Body of pancreas (tissue), 4 donors: Measurements from ENCODE around the gene FRMD5. TPM values are rescaled to one million over a fixed set of nuclear protein-coding genes. Genes with fewer than 3 reads are reported as not detected.

Source experiments
- ATAC-seq: fragments of 150-250 bp; one replicate; pipeline ENCODE4 v1.9.1; 2016
- DNase-seq, 4 donors: peaks; one replicate each; pipeline ENCODE4 v3.0.0-alpha.2; 2019
- H3K27ac ChIP-seq, 4 donors: fragments of 200-600 bp; sonication (generic); 1 replicate in 3 of 4; 2 replicates in 1 of 4; pipeline versions ENCODE4 v1.5.1 to v1.6.1; 2016 to 2019; ENCODE audit warnings: mild to moderate bottlenecking in 1 of 4, mixed read lengths in 1 of 4, moderate library complexity in 1 of 4
- H3K27me3 ChIP-seq, 2 donors: fragments of 200-600 bp; sonication (generic); one replicate each; pipeline ENCODE4 v1.6.0; 2016; ENCODE audit warnings: mild to moderate bottlenecking in 1 of 2
- H3K36me3 ChIP-seq, 2 donors: fragments of 200-600 bp; sonication (generic); replicated peaks in 1 of 2; 2 replicates each; pipeline ENCODE4 v1.5.1; 2016; ENCODE audit warnings: low read depth in 2 of 2; ENCODE audit not compliant: insufficient read depth in 1 of 2
- H3K4me1 ChIP-seq: fragments of 200-600 bp; sonication (generic); one replicate; pipeline ENCODE4 v1.6.0; 2016
- H3K4me3 ChIP-seq, 2 donors: fragments of 200-600 bp; sonication (generic); 1 replicate in 1 of 2; 2 replicates in 1 of 2; pipeline ENCODE4 v1.5.1; 2016 to 2019
- H3K9me3 ChIP-seq, 3 donors: fragments of 200-600 bp; sonication (generic); 1 replicate in 2 of 3; 2 replicates in 1 of 3; pipeline ENCODE4 v1.5.1; 2016
- CTCF ChIP-seq, 7 experiments: fragments of 450-650 bp in 4 of 7; fragments of 200-600 bp in 3 of 7; sonication (generic) in 3 of 7; IDR thresholded peaks; one replicate each; pipeline ENCODE4 v1.5.1; 2016 to 2019; ENCODE audit warnings: antibody characterized with exemption in 7 of 7
- POLR2A ChIP-seq, 3 donors: fragments of 450-650 bp; IDR thresholded peaks; one replicate each; pipeline ENCODE4 v1.6.1; 2016; ENCODE audit warnings: antibody characterized with exemption in 3 of 3, mild to moderate bottlenecking in 2 of 3
- WGBS, 2 donors: methylation state at CpG; one replicate each; pipeline ENCODE4 v1.1.5; 2017; 5-methylcytosine and 5-hydroxymethylcytosine counted together
- intact Hi-C: fragments of 100-400 bp; cut with DNase I; formaldehyde crosslinking; loops from one replicate; pipeline ENCODE4 v1.15.1; 2023
- total RNA-seq, 2 donors: library from RNA; depleted of rRNA; stranded (reverse); fragments of >200 nt; gene quantifications; one replicate each; pipeline ENCODE4 v1.1.0, GENCODE V29; 2016

The FRMD5 gene
- total RNA-seq, 2 donors from 2014 or later: 1.3 TPM; not detected in 1

DNA sequence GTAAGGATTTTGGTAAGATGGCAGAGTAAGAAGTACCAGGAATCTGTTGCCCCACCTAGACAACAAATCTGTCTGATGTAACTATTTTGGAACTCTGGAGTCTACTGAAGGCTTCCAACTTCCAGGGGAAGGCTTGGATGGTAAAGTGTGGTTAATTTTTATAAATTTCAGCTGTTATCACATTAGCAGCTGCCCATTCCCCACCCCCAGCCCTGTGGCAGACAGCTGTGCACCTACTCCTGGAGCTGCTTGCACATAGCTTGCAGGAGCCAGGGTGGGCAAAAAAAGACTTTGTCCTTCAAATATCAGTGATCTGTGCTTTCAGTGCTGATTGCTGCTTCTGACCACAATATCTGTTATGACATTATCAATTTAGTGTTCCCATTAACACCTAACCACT lies 47.4 kb downstream of the FRMD5 start:
- Histone ChIP-seq H3K4me1 (no peaks in the 10 kb centered on the region), H3K27me3 (no peaks in the 10 kb centered on the region), H3K36me3 (no peaks in the 10 kb centered on the region), H3K27ac (no peak overlapping the region), H3K4me3 (no peak overlapping the region), H3K9me3 (no peaks in the 10 kb centered on the region)
- intact Hi-C loops: no loop called here
- TF ChIP-seq CTCF (IDR thresholded peaks at IDR 0.05) (no peak), POLR2A (IDR thresholded peaks at IDR 0.05) (no peak)
- DNase-seq (no peak), ATAC-seq (no peak)

- H3K4me3 ChIP-seq: no peak overlapping the region
- no peaks in the 10 kb centered on the region for H3K9me3 ChIP-seq
- 33 to 38% methylated on average over 3 of the region's 3 CpGs for WGBS, 2 donors
- TF ChIP-seq POLR2A (IDR thresholded peaks at IDR 0.05) (no peak), CTCF (IDR thresholded peaks at IDR 0.05) (no peak)
- H3K27ac ChIP-seq: no peak overlapping the region
- no peak for ATAC-seq
- H3K36me3 ChIP-seq: no peaks in the 10 kb centered on the region
- H3K27me3 ChIP-seq: no peaks in the 10 kb centered on the region
- intact Hi-C loops: no loop called here
- no peak for DNase-seq
- H3K4me1 ChIP-seq: no peaks in the 10 kb centered on the region
Measured at GRCh38 chr15:44145495-44145894, 49.6 kb downstream of the FRMD5 start.

GRCh38 chr15:44144992-44145391 lies 50.1 kb downstream of the FRMD5 start:
- no peak for ATAC-seq
- intact Hi-C loops: no loop called here
- TF ChIP-seq POLR2A (IDR thresholded peaks at IDR 0.05) (no peak), CTCF (IDR thresholded peaks at IDR 0.05) (no peak)

DNA sequence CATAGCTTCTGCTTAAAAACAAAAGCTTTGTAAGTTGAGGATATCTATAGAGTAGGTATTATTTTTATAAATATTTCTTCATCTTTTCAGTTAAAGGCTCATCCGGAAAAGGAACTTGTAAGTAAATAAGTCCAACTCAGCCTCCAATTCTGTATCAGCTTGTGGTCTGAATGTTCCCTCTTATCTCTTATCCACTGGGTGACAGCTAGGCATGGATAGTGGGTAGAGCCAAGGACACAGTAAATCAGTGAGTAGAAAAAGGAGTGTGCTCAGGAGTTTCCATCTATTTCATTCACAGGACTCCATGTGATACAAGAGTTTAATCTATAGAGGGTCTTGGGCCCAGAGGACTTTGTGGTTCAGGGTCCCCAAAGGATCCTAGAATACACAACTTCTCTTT lies 50.9 kb downstream of the FRMD5 start:
- DNase-seq (no peak), ATAC-seq (no peak)
- WGBS, 2 donors: 27 to 36% methylated on average over 1 of the region's 1 CpG
- Histone ChIP-seq H3K36me3 (no peaks in the 10 kb centered on the region), H3K4me3 (no peak overlapping the region), H3K27me3 (no peaks in the 10 kb centered on the region), H3K4me1 (no peaks in the 10 kb centered on the region), H3K9me3 (no peaks in the 10 kb centered on the region), H3K27ac (no peak overlapping the region)
- intact Hi-C loops: no loop called here
- TF ChIP-seq CTCF (IDR thresholded peaks at IDR 0.05) (no peak), POLR2A (IDR thresholded peaks at IDR 0.05) (no peak)

More at GRCh38 chr15:44144992-44145391, 50.1 kb downstream of the FRMD5 start:
- Histone ChIP-seq H3K4me1 (no peaks in the 10 kb centered on the region), H3K4me3 (no peak overlapping the region), H3K36me3 (no peaks in the 10 kb centered on the region), H3K27ac (no peak overlapping the region), H3K9me3 (no peaks in the 10 kb centered on the region), H3K27me3 (no peaks in the 10 kb centered on the region)
- DNase-seq: no peak

GRCh38 chr15:44137750-44138149 lies 57.3 kb downstream of the FRMD5 start:
- DNase-seq: no peak
- intact Hi-C loops: no loop called here
- 44% methylated on average over 1 of the region's 1 CpG for WGBS, 2 donors
- Histone ChIP-seq H3K4me3 (no peak overlapping the region), H3K27ac (no peak overlapping the region), H3K36me3 (no peaks in the 10 kb centered on the region), H3K4me1 (no peaks in the 10 kb centered on the region), H3K27me3 (no peaks in the 10 kb centered on the region), H3K9me3 (no peaks in the 10 kb centered on the region)
- TF ChIP-seq CTCF (IDR thresholded peaks at IDR 0.05) (no peak), POLR2A (IDR thresholded peaks at IDR 0.05) (no peak)
- ATAC-seq: no peak
